ENCODE results near the gene SVEP1.
"Not testable (repeated sequence)": the region's sequence is repeated elsewhere in the genome, so short reads cannot be mapped to it uniquely, and the experiment has no call there.

Gene SVEP1

GRCh38 chr9:110579034-110579861 is at the start of gene SVEP1:
SVEP1 (minus strand) TSS chr9:110579741; CDS start chr9:110579543, 198 bp downstream.
- no peak for DNase-seq

DNA sequence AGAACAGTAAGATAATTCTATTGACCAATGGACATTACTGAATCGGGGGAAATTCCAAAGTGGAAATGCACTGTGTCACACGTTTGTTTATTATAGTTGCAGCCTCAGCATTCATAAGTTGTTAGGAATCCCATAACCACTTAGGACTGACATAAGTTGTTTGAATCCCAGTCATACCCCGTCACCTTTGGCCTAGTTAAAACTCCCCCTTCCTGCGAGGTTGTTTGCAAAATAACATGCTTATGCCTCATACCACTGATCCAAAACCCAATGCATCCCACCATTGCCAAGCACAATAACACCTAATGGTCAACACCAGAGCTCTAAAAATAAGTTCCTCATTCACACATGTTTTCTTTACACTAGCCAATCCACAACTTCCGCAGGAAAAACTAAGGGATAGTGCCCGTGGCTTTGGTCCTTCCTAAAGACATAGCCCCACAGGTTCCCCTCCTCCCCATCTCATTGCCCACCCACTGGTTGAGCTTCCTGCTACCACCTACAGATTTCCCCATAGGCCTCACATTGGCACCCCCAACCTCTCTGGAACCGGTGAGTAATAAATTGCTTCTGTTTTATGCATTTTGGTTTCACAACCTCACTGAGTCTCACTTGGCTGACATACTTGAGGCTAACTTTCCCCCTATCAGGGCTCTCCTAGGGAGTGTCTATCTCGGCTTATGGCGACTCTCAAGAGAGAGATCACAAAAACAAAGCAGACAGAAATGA is 46.7 kb upstream of the SVEP1 start:
- DNase-seq: no peak

GRCh38 chr9:110623462-110624025 is 44.0 kb upstream of the SVEP1 start:
- DNase-seq: peak; percentile 3

- DNase-seq: no peak
Measured at GRCh38 chr9:110622368-110622767, 42.8 kb upstream of the SVEP1 start.

GRCh38 chr9:110620726-110621125 is 41.2 kb upstream of the SVEP1 start:
- DNase-seq: no peak

GRCh38 chr9:110619831-110620230 is 40.3 kb upstream of the SVEP1 start:
- no peak for DNase-seq

GRCh38 chr9:110615498-110615897 is 36.0 kb upstream of the SVEP1 start:
- DNase-seq: no peak

DNA sequence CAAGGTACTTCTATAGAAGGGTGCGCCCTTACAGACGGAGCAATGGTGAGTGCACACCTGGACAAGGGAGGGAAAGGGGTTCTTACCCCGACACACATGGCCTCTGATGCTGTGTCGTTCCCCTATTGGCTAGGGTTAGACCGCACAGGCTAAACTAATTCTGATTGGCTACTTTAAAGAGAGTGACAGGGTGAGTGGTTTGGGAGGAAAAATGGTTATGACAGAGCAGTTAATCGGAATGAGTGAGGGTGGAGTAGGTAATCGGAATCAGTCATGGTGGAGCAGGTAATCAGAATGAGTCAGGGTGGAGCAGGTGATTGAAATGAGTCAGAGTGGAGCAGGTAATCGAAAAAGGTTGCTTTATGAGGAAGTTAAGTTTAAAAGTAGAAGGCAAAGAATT is 35.0 kb upstream of the SVEP1 start:
- DNase-seq: not testable (repeated sequence)

DNA sequence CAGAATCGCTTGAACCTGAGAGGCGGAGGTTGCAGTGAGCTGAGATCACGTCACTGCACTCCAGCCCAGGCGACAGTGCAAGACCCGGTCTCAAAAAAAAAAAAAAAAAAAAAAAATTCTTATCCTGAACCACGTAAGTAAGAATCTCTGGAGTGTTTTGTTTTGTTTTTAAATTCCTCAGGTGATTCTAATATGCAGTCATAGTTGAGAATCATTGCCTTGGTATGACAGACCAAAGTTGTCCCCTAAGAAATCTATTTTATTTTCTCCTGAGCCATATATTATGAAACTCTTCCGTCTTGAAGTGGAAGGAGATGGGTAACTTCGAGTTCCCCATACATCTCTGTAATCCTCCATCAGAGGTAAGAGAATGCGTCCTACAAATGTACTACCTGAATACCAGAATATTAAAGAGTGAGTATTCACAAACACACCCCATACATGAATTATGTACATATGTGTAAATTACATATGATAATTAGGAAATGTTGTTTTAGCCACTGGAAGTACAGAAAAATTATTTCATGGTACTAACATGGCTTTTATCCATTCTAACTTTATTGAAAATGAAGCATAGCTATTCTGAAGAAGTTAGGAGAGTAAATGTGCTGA is 26.7 kb upstream of the SVEP1 start:
- DNase-seq: no peak

- DNase-seq: no peak
Measured at GRCh38 chr9:110605565-110605964, 26.0 kb upstream of the SVEP1 start.

DNA sequence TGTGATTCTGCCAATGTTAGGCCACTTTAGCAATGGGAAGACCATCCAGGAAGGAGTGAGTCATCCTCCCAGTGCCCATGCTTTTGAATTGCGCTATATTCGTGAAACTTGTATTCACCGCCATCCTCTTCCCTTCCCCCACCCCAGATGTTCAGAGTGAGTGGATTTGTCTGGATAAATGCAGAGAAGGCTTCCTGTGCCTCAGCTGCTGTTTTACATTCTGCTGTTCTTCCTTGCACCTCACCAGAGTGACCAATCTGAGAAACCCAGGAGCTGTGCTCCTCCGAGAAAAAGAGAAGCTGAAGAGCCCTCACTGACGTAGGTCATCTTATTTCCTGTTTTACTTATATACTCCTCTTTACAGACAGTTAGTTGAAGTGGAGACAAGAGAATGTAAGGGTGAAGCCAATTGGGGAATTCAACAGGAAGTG is 24.6 kb upstream of the SVEP1 start:
- DNase-seq: no peak

DNA sequence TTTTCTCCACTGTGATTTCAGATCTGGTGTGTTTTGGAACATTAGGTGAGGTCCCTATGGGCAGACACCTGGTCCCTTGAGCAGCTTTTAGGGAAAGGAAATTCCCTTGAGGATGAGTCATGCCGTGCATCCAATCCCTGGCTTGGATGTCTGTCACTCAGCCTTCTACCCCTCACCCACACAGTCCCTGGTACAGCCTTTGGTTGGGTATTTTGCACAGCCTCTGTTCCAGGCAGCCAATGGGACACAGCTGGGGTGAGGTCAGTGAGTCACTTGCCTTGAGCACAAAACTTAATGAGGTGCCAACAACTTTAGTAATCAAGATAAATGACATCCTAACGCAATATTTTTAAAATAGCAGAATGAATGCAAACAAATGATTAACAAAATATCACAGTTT is 22.7 kb upstream of the SVEP1 start:
- DNase-seq: no peak

DNA sequence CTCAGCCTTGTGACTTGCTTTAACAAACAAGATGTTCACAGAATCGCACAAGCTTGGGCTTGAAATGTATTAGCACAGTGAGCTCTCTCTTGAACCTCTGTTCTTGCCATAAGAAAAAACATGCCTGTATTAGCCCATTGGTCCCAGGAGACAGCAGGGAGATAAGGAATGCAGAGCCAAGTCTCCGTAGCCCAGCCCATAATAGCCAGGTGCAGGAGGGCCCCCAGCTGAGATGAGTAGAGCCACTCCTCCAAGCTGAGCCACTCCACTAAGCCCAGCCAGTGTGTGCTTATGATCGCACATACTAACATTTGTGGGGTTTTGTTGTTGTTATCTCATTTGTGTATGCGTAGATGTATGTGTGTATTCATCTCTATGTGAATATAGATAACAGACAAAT is 21.6 kb upstream of the SVEP1 start:
- DNase-seq: no peak

DNA sequence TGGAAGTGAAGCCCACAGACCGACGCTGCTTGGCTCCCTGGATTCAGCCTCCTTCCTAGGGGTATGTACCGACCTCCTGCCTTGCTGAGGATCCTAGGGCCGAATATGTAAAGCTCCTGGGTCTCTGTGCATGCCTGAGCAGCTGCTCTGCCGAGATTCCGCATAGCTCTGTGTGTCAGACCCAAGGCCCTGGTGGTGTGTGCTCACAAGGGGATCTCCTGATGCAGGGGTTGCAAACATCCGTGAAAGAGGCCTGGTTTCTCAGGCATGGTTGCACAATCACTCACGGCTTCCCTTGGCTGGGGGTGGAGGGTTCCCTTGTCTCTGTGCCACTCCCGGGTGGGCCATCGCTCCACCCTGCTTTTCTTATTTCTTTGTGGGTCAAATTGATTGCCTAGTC is 19.9 kb upstream of the SVEP1 start:
- DNase-seq: no peak

DNA sequence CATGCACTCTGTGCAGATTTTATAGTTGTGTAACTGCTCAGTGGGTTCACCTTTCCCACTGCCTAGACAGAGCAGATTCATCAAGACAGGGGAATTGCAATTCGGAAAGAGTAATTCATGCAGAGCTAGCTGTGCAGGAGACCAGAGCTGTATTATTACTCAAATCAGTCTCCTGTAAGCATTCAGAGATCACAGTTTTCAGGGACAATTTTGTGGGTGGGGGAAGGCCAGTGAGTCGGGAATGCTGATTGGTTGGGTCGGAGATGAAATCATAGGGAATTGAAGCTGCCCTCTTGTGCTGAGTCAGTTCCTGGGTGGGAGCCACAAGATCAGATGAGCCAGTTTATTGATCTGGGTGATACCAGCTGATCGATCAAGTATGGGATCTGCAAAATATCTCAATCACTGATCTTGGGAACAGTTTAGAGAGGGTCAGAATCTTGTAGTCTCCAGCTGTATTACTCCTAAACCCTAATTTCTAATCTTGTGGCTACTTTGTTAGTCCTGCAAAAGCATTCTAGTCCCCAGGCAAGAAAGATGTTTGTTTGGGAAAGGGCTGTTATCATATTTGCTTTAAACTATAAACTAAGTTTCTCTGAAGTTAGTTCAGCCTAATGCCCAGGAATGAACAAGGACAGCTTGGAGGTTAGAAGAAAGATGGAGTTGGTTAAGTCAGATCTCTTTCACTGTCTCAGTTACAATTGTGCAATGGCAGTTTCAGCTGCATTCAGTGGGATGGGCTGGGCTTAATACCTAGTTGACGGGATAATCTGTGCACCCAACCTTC is 12.7 kb upstream of the SVEP1 start:
- DNase-seq: no peak

DNA sequence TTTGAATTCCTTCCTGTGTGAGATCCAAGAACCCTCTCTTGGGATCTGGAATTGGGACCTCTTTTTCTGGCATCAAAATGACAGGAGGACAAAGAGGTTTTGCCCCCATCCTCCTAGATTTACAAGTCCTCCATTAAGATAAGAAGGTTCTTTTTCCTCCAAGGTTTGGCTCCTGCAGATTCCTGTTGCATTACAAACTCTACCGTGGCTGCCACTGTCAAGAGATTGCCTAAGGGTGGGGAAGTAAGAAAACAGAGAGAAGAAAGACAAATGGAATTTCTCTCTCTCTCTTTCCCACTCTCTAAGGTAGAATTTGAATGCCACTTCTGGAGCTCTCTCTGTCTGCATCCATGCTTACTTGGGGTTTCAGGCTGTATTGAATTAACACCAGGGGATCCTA is 12.0 kb upstream of the SVEP1 start:
- DNase-seq: no peak

- DNase-seq: no peak
Measured at GRCh38 chr9:110590816-110591215, 11.3 kb upstream of the SVEP1 start.

- no peak for DNase-seq
Measured at GRCh38 chr9:110588296-110588695, 8.8 kb upstream of the SVEP1 start.

DNA sequence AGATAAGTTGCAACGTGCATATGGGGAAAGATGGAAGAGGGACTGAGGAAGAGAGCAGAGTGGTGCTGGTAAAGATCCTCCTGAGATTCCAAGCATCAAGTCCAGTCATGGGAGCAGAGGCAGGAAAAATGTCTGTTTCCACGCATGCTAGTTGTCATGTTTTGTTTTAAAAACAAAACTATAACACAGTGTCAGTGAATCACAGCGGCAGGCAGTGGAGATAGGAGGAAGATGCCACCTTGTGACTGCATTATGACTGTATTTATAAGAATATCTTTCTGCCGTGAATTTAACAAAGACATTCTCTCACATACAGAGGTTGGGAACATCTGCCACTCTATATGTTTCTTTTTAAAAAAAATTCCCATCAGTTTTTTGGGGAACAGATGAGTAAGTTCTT is 3.7 kb upstream of the SVEP1 start:
- DNase-seq: no peak

GRCh38 chr9:110582156-110582555 is 2.6 kb upstream of the SVEP1 start:
- no peak for DNase-seq

DNA sequence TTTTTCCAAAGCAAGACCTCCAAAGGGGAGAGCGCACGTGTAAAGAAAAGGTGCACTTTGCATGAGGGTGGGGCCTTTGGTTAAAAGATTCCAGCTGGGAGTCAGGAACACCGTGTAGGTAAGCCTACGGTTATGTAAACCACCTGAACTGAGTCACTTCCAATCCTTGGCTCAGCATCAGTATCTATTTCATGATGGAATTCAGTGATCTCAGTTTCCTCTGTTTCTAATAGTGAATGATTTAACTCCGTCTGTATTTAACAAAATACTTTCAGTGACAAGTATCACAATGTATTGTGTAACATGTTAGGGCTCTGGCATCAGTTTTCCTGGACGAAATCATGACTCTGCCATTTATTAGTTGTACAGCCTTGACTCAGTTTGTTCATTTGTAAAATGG is 1.3 kb upstream of the SVEP1 start:
- DNase-seq: no peak

DNA sequence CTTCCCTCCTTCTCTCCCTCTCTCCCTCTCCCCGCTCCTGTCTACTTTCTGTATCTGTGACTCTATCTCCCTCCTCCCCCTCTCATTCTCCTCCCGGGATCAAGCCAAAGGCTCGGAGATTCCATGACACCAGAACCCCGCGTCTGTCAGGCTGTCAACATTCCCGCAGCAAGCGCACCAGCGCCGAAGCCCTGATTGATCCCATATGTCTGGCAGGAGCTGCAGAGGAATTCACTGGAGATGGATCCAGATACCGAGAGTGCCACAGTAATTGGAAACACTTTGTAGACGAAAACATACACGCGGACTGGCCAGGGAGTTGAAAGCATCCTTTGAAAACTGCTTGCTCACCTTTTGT is 300 bp upstream of the SVEP1 start:
- no peak for DNase-seq

DNA sequence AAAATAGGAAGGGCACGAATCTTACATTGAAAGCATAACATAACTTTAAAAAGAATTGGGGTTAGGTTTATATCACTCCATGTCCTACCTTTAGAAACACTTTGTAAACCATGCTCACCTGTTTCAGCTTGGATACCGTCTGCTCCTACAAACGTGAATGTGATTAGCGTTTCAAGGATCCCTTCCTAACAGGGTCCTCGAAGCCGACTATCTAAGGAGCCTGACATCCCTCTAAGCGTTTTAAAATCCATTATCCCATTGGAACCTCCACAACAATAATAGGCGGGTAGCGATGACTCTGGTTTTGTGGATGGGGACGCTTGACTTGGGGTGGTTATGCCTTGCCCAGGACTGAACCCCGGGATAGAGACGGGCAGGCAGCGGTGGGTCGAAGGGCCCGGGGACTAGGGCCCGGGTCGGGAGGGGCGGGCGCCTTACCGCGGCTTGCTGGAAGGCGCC is 937 bp downstream of the SVEP1 start:
- DNase-seq: no peak

Measured in GDM1 (cell line).